TTC549 (cell line): ENCODE results near the gene LDLRAP1.
"Not testable (repeated sequence)": the region's sequence is repeated elsewhere in the genome, so short reads cannot be mapped to it uniquely, and the experiment has no call there.

Experiments
- FAIRE-seq: peaks from 2 replicates; lab custom pipeline; 2012; peaks lifted over from hg19 to GRCh38; lab: Jason Lieb, UNC

Gene LDLRAP1

DNA sequence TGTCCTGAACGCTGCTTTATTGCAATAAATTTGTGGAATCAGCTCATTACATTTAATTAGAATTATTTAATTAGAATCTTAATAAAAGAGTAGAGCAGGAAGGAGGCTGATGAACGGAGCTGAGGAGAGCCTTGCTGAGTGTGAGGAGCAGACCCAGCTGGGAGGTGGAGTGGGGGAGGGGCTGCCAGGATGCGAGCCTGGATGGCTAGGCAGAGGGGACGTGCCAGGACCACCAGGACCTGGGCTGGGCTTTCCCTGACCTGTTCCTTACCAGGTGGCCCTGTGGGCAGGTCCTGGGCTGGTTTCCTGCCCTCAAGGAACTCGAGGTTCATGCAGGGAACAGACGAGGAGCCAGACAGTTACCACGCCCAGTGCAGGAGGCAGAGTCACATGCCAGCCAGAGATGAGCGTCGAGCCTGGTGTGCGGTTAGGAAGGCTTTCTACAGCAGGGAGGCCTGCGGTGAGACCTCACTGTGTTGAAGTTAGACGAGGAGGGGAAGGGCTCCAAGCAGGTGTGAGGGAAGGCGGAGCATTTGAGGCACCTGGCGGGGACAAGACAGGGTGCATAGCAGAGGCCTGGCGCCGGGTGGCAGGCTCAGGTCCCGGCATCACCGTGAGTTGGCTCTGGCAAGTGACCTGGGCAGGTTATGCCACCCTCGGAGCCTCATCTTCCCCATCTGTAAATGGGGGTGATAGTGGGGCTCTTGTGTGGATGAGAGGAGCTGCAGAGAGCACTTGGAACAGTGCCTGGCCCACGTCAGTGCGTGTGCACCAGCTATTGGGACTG lies 33.9 kb downstream of the LDLRAP1 start:
- no peak for FAIRE-seq

DNA sequence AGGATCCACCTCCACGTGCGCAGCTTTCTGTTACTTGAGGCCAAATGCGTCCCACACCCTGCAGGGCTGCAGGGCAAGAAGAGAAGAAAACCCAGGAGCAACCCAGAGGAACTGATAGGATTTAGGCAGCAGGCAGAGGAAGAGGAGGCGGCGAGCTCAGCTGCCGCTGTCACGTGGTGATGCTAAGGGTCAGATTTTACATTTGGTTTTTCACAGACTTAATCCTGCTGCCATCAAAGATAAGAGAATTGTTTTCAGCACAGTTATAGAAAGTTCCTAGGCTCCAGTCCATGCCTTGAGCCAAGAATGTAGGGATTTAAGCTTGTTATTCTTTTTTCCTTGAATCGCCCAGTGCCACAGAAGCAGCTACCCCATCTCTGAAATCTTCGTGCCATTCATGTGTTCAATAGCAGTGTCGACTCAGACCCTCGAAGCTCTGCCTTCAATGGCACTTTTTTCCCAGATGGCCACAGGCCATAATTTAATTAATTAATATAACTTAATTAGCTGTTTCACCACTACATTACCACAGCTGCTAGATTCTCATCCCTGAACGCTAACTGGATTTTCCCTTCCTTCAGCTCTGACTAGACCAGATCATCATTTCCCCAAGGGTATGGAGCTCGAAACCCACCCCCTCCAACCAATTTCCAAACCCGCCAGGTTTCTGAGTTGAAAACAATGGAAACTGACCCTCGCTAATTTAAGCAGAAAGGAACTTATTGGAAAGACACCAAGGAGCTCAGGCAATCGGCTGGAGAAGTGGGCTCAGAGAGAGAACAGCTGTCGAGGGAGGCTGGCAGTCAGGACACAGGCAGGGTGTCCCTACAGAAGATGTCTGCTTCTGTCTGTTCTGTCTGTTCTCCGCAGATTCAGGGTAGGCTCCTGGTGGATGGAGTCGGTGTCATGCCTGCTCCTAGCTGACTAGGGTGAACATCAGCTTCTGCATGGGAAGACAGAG lies 36.2 kb downstream of the LDLRAP1 start:
- no peak for FAIRE-seq

DNA sequence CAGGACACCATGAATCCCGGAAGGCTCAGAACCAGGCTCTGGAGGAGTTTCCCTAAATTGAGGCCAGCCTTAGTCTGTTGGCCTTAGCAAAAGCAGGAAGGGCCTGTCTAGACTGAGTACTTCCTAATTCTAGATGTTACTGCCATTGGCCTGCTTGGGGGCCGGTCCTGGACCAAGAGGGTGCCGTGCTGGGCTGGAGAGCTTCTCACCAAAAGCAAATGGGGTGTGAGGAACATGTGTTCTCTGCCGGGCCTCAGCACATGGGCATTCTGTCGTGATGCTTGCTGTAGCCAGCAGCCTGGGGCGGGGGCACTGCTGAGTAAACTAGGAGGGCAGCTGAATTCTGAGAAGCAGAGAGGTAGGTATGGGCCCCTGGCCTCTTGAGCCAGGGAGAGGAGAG lies 37.5 kb downstream of the LDLRAP1 start:
- FAIRE-seq = no peak

DNA sequence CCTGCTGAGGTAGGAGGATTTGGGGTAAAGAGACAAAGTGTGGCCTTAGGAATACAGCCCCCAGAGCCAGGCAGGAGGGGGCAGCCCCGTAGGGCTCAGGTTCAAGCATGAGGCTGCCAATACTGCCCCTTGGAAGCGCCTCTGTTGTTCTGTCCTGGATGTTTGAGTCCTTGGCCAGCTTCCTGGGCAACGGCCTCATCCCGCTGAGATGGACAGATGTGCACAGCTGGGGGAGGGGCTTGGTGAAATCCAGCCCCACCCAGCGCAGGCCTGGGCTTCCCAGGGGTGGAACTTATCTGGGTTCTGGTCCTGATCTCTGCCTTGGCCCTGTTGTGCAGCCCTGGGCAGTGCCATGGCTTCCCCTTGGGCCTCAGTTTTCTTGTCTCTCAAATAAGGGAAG lies 38.4 kb downstream of the LDLRAP1 start:
- FAIRE-seq = no peak

DNA sequence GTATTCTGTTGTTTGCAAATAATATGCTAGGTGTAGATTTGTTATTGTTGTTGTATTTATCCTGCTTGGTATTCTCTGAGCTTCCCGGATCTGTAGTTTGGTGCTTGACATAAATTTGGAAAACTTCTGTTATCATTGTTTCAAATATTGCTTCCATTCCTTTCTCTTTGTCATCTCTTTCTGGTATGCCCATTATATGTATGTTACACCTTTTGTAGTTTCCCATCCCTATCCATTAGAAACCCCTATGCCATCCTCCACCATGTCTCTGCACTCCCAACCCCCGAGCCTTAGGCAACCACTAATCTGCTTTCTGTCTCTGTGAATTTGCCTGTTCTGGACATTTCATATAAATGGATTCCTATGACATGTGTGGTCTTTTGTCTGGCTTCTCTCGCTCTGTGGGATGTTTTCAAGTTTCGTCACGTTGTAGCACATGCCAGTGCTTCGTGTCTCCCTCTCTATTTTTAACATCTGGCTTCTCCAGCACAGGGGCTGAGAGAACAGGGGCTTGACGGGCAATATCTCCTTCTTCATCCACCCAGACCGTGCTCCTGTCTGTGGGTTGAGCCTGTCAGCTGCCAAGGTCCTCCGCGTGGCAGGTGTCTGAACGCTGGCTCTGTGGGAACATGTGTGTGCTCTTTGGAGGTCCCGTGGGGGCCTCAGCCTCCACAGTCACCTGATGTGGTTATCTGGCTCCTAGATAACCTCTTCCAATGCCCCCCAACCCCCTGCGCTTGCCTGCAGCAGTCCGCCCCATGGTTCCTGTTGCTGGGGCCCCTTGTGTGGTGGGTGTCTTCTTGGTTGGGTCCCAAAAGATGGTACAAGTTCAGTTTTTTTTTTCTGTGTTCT lies 40.3 kb downstream of the LDLRAP1 start:
- FAIRE-seq = no peak

DNA sequence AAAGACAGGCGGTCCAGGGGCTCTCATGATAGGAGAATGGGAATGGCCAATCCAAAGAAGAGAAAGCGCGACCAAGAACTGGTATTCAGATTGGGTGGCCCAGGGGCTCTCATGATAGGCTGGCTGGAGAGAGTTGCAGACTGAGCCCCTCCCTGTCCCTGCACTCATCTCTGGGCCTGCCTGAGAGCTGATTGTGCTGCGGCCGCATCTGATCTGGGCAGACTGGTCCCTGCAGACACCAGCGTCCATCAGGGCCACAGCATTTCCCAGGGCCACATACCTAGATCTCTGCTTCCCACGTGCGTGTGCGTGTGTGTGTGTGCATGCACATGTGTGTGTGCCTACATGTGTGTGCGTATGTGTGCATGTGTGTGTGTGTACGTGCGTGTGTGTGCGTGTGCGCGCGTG lies 42.8 kb downstream of the LDLRAP1 start:
- no peak for FAIRE-seq

DNA sequence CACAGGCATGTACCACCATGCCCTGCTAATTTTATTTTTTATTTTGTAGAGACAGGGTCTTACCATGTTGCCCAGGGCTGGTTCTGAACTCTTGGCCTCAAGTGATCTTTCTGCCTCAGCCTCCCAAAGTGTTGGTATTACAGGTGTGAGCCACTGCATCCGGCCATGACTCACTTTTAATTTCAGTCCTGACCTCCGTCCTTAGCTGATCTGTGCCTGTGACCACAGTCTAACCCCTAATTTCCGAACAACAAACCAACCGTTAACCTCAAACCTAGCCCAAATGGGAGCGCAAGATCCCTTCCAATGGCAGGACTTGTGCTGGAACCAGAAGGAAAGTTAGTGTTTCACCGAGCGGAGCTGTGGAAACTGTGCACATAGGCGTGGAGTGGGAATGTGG lies 43.9 kb downstream of the LDLRAP1 start:
- no peak for FAIRE-seq

DNA sequence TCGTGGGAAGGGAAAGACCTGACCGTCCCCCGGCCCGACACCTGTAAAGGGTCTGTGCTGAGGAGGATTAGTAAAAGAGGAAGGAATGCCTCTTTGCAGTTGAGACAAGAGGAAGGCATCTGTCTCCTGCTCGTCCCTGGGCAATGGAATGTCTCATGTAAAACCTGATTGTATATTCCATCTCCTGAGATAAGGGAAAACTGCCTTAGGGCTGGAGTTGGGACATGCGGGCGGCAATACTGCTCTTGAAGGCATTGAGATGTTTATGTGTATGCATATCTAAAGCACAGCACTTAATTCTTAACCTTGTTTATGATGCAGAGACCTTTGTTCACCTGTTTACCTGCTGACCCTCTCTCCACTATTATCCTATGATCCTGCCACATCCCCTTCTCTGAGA lies 44.8 kb downstream of the LDLRAP1 start:
- not testable (repeated sequence) for FAIRE-seq

DNA sequence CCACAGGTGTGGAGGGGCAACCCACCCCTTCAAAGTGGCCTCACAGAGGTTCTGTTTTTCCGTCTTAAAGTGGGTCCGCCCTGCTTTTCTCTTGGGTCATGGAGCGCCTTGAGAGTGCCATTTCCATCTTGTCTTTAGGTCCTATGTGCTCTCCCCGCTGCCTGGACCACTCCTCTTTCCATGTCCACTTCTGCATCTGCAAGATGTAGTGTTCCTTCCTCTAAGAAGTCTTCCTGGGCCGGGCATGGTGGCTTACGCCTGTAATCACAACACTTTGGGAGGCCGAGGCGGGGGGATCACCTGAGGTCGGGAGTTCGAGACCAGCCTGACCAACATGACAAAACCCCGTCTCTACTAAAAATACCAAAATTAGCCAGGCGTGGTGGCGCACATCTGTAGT lies 45.4 kb downstream of the LDLRAP1 start:
- FAIRE-seq = not testable (repeated sequence)

DNA sequence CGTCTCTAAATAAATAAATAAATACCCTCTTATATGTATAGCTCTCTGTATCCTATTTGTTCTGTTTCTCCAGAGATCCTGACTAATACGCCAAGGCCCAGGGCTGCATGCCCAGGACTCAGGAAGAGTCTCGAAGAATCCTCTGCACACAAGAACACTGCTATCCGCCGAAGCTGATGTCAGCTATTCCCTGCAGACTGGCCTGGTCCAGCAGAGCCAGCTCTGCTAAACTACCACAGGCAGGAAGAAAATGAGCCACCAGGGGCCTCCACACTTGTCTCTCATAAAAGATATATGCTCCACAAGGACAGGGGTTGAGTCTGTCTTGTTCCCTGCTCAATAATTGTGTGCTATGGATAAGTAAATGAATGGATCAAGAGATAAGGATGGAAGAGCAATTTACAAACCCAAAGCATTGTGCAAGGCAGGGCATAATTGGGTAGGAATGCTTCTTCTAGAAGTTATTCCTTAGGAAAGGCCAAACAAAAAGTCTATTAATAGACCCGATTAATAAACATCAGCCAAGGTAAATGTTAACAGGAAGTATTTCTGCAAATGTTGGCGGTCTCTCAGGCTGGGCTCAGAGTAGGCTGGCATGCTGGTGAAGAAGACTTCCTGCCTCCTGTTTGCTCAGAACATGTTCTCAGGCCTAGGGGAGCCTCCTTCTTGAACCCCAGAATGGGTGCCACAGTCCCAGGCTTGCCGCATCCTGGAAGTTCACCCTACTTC lies 46.9 kb downstream of the LDLRAP1 start:
- no peak for FAIRE-seq

DNA sequence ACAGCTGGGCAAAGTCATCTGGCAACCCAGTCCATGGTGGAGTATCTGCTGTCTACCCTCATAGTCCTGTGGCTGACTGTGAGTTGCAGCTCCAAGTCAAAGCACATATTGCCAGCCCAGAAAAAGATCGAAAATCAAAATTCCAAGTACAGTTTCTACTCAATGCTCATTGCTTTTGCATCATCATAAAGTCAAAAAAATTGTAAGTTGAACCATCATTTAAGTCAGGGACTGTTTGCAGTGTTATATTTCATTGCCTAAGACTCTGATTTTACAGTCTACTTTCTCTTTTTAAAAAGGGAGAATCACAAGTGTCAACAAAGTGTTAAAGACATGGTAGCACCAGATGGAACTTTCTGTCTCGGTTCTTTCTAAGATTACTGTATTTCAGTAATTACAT lies 50.5 kb downstream of the LDLRAP1 start:
- FAIRE-seq = no peak

DNA sequence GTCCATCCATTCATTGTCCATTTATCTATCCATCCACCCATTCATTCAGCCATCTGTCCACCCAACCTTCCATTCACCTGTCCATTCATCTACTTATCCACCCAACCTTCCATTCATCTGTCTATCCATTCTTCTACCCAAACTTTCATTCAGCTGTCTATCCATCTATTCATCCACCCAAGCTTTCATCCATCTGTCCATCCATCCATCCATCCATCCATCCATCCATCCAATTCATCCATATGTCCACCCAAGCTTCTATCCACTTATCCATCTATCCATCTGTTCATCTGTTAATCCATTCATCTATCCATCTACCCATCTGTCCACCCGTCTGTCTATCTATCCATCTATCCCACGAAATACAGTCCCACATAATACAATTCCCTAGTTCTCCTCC lies 51.6 kb downstream of the LDLRAP1 start:
- no peak for FAIRE-seq

DNA sequence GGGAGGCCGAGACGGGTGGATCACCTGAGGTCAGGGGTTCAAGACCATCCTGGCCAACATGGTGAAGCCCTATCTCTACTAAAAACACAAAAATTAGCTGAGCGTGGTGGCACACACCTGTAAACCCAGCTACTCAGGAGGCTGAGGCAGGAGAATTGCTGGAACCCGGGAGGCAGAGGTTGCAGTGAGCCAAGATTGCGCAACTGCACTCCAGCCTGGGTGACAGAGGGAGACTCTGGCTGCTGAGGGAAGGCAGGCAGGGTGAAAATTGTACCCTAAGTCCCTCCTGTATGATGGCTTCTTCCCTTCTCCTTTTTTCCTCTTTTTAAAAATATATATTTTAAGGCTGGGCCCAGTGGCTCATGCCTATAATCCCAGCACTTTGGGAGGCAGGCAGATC lies 53.2 kb downstream of the LDLRAP1 start:
- not testable (repeated sequence) for FAIRE-seq

DNA sequence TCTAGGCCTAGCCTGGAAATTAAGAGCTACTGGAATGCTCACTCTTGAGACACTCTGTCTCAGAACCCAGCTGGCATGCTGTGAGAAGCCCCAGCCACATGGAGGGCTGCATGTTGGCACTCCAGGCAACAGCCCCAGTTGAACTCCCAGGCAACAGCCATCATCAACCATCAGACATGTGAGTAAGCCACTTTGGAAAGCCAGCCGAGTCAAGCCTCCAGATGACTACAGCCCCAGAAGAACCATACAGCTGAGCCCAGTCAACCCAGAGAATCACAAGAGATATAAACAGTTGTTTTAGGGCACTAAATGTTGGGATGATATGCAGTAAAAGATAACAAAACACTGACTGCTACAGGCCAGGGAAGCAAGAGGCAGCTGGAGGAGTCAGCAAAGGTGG lies 55.5 kb downstream of the LDLRAP1 start:
- FAIRE-seq = no peak

DNA sequence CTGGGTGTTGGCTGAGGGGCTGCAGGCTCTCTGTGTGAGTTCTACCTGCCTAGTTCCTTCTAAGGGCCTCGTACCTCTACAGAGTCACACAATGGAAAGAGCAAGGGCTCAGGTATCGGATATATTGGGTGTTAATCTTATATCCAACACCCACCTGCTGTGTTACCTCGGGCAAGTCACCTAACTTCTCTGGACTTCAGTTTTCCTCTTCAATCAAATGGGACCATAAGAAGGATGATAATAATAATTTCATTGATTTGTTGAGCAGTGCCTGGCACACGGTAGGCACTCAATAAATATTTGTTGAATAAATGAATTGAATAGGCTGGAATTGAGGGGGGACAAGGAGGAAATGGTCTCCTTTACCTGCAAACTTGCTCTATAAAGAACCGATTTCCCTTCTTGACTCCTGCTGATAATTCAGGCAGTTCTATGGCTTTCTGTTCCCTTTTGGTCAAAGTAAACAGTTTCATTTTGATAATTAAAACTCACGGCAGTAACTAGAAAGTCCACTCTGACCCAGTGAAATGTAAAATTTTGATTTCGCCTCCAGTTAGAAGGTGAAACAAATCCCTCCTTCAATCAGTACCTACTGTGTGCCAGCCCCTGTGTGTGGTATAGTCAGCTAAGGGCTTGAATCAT lies 56.7 kb downstream of the LDLRAP1 start:
- no peak for FAIRE-seq

DNA sequence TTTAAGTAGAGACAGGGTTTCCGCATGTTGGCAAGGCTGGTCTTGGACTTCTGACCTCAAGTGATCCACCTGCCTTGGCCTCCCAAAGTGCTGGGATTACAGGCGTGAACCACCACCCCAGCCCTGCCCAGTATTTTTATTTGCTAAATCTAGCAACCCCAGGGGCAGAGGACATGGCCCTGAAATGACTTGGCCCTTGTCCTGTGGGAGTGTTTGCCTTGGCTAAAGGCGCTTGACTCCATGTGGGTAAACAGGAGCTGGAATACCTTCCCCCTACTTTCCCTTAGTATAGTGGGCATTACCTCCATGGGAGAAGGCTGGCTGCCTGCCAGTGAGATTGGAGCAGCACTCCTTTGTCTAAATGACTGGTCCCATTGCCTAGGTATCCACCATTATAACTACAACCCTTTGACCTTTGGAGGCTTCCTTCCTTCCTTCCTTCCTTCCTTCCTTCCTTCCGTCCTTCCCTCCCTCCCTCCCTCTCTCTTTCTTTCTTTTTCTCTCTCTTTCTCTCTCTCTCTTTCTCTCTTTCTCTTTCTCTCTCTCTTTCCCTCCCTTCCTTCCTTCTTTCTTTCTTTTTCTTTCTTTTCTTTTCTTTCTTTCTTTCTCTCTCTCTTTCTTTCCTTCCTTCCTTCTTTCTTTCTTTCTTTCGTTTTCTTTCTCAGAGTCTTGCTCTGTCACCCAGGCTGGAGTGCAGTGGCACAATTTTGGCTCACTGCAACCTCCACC lies 57.7 kb downstream of the LDLRAP1 start:
- FAIRE-seq = not testable (repeated sequence)

DNA sequence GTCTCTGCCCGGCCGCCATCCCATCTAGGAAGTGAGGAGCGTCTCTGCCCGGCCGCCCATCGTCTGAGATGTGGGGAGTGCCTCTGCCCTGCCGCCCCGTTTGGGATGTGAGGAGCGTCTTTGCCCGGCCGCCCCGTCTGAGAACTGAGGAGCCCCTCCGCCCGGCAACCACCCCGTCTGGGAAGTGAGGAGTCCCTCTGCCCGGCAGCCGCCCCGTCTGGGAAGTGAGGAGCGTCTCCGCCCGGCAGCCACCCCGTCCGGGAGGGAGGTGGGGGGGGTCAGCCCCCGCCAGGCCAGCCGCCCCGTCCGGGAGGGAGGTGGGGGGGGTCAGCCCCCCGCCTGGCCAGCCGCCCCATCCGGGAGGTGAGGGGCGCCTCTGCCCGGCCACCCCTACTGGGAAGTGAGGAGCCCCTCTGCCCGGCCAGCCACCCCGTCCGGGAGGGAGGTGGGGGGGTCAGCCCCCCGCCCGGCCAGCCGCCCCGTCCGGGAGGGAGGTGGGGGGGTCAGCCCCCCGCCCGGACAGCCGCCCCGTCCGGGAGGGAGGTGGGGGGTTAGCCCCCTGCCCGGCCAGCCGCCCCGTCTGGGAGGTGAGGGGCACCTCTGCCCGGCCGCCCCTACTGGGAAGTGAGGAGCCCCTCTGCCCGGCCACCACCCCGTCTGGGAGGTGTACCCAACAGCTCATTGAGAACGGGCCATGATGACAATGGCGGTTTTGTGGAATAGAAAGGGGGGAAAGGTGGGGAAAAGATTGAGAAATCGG lies 60.6 kb downstream of the LDLRAP1 start:
- FAIRE-seq = not testable (repeated sequence)

DNA sequence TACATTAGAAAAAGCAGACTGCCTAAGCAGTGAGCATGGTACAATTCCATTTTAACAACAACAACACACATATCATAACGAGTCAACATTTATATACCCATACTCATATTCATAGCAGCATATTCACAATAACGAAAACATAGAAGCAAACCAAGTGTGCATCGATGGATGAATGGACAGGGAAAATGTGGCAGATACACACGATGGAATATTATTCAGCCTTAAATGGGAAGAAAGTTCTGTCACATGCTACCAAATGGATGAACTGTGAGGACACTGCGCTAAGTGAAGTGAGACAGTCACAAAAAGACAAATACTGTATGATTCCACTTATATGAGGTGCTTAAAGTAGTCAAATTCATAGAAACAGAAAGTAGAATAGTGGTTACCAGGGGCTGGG lies 63.7 kb downstream of the LDLRAP1 start:
- no peak for FAIRE-seq

DNA sequence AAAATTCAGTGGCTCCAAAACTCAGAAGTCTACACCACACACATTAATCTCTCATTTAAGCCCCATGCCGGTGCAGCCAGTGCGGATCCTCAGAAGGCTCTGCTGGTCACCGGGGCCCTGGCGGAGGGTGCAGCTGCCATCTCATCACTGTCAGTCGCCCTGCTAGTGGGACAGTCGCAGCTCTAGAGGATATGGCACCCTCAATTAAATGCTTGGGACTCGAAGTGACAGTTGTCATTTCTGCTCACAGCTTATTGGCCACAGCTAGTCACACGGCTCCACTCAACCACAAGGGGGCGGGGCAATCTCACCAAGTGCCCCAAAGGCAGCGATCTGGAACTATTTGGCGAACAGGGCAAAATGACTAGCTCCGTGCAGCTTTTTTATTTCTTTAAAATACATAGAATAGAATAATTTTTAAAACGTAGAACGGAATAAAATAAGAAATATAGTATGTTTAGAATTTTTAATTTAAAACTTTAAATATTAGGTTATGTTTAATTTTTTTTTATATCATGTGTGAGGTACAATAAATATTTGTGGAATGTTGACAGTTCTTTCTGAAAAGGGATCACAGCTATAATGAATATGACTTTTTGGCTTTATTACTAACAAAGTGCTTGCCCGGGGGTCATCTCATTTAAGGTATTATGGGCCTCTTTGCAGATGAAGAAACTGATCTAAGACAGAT lies 65.2 kb downstream of the LDLRAP1 start:
- FAIRE-seq = peak; percentile 81
